T-helper 22 cell (primary cell): ENCODE data around the gene RAPGEF4.

Source experiments
- DNase-seq: peaks from one replicate; pipeline ENCODE4 v3.0.0-alpha.2; 2020; ENCODE audit warnings: low read depth

RAPGEF4 gene

GRCh38 chr2:172943539-172943938, 207.9 kb downstream of the RAPGEF4 start:
- no peak for DNase-seq

GRCh38 chr2:172944022-172944793, 208.6 kb downstream of the RAPGEF4 start:
- no peak for DNase-seq

- DNase-seq = no peak
Observed at GRCh38 chr2:172944794-172945509, 209.3 kb downstream of the RAPGEF4 start.

- no peak for DNase-seq
Observed at GRCh38 chr2:172945510-172945850, 209.8 kb downstream of the RAPGEF4 start.

GRCh38 chr2:172947461-172948153, 212.0 kb downstream of the RAPGEF4 start:
- no peak for DNase-seq

- no peak for DNase-seq
Observed at GRCh38 chr2:172949522-172949921, 213.9 kb downstream of the RAPGEF4 start.

- DNase-seq = no peak
Observed at GRCh38 chr2:172950565-172950964, 214.9 kb downstream of the RAPGEF4 start.

- DNase-seq = no peak
Observed at GRCh38 chr2:172951554-172951953, 215.9 kb downstream of the RAPGEF4 start.

GRCh38 chr2:172953411-172953810, 217.8 kb downstream of the RAPGEF4 start:
- DNase-seq = no peak

DNA sequence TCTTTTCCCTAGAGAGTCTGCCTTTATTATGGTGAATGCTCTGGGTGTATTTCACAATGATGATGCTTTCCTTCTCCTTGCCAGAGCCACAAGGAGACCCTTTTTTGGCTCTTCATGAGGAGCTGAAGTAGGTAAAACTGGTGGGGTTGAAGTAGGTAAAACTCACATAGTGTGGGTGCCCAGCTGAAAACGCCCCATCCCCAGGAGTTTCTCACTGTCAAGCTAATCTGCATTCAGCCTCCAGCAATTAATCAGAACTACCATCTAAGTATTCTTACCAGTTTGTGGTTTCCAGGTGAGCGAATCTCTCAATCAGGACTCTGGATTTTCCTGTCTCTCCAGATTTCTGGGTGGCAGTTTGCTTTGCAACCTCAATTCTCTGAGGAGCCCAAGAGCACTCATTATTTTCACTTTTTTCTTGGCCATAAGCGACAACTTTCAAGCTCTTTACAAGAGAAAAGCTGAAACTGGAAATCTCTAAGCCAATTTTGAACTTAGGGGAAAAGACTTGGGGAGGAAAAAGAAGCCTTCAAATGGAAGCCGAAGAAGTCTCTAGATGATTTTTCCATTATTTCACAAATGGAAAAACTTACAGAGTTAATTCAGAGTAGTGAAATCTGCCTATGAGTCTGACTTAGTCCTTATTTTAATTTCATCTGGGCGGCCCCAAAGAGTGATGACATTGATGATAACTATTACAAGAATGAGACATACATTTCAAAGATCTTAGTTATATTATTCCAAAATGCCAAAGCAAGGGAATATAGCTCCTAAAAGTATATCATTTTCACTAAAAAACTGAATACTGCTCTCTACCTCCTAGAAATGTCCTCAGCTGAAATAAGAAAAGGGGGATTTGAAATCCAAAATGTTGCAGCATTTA, 218.6 kb downstream of the RAPGEF4 start:
- no peak for DNase-seq

DNA sequence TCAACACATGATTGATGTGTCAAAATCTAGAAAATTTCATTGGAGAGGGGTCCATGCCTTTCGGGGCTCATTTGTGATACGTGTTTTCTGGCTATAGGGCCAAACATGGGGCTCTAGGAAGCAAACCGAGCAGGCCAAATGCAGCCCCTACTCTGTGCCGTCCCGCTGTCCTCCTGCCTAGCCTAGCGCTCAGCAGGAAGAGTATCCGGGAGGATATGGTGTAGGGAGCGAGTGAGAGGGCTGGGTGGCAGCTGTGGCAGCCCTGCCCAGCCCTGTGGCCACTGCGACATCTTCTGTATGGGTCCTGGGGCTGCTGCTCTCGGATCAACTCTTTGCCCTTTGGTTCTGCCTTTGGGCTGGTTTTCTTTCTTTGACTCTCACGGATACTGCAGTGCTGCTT, 219.9 kb downstream of the RAPGEF4 start:
- no peak for DNase-seq

- DNase-seq = no peak
Observed at GRCh38 chr2:172957734-172958133, 222.1 kb downstream of the RAPGEF4 start.

- no peak for DNase-seq
Observed at GRCh38 chr2:172962082-172962481, 226.4 kb downstream of the RAPGEF4 start.

GRCh38 chr2:172962824-172963223, 227.2 kb downstream of the RAPGEF4 start:
- no peak for DNase-seq

- DNase-seq = no peak
Observed at GRCh38 chr2:172964511-172965139, 229.0 kb downstream of the RAPGEF4 start.

GRCh38 chr2:172965433-172966212, 230.0 kb downstream of the RAPGEF4 start:
- no peak for DNase-seq

DNA sequence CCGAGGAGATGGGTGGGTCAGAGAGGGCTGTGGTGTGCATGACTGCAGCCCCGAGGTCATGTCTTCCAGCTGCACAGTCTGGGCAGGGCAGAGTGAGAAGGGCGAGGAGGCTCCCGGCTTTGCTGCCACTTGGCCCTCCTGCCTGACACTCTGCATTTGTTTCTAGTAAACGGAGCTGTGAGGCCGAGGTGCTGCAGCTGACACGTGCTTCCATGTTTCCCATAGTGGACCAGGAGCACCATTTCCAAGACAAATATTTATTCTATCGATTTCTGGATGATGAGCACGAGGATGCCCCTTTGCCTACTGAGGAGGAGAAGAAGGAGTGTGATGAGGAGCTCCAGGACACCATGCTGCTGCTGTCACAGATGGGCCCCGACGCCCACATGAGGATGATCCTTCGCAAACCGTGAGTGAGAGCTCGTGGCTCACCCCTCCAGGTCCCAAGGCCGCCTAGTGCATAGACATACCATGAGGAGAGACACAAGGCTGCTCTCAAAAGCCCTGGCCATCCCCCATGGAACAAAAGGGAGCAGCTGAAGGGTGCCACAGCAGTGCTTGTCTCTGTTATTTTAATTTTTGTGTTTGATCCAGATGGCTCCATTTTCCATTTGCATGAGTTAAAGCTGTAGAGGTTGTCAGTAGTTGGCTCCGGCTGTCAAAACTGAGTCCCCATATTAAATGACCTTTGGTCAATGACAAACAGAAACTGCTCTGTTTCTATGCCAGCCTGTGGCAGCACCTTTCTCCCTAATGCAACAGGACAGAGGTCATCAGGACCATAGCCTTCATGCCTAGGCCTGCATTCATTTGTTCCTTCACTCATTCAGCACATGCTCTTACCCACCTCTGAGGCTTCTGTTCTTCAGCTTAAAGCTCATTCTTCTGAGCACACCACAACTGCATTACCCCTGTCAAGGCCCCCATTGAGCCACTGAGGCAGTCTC, 231.7 kb downstream of the RAPGEF4 start:
- no peak for DNase-seq

DNA sequence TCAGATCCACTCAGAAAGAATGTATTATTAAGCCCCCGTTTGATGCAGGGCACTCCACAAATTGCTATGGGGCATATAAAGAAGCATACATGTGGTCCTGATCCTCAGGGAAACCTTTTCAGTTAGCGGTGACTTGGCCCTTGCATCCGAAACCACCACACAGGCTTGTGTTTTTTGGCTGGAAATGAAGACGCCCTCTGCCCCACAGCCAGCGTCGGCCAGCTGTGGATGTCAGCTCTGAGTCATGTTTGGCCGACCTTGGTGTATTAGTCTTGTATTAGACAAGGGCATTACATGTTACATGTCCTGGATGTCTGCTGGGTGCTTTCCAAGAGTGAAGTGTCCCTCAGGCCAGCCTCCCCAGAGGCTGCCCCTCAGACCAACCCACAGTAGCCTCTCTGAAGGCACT, 232.4 kb downstream of the RAPGEF4 start:
- DNase-seq = no peak

DNA sequence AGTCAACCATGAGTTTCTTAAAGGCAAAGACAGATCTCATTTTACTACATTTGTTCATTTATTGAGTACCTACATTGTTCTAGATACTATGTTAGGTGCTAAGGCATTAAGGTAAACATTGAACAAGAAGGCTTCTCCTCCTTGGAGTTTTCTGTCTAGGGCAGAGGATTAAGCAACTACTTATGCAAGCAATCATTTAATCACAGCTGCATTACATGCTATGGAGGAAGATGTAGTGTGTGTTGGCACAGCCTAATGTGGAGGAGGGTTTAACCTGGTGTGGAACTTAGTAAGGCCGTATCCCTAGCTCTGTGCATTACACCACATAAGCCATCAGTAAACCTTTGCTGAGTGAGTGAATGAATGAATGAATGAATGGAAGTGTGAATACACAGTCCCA, 233.5 kb downstream of the RAPGEF4 start:
- no peak for DNase-seq

GRCh38 chr2:172969609-172970008, 234.0 kb downstream of the RAPGEF4 start:
- DNase-seq = no peak
